Loucy (cell line): Measurements from ENCODE around the gene SDK1.

Source experiments
- H2AFZ ChIP-seq: fragments of 200-600 bp; sonication (generic); 2 replicates; pipeline ENCODE4 v1.6.0; 2016; ENCODE audit warnings: antibody characterized with exemption, mild to moderate bottlenecking, low read length, moderate library complexity
- H3F3A ChIP-seq: fragments of 200-600 bp; 2 replicates; pipeline ENCODE4 v1.6.0; 2016; ENCODE audit warnings: antibody characterized with exemption, low read depth, mild to moderate bottlenecking
- H3K27me3 ChIP-seq: fragments of 200-600 bp; sonication (generic); 2 replicates; pipeline ENCODE4 v1.6.1; 2014; ENCODE audit warnings: low read length, mild to moderate bottlenecking; ENCODE audit not compliant: insufficient read depth, poor library complexity, severe bottlenecking
- H3K36me3 ChIP-seq: fragments of 200-600 bp; sonication (generic); 2 replicates; pipeline ENCODE4 v1.6.1; 2016; ENCODE audit warnings: low read length; ENCODE audit not compliant: insufficient read depth
- H3K4me1 ChIP-seq: fragments of 200-600 bp; sonication (generic); 2 replicates; pipeline ENCODE4 v1.5.1; 2014; ENCODE audit warnings: low read length, mild to moderate bottlenecking; ENCODE audit not compliant: insufficient read depth, poor library complexity, severe bottlenecking
- H3K4me2 ChIP-seq: fragments of 200-600 bp; sonication (generic); 2 replicates; pipeline ENCODE4 v1.6.0; 2014; ENCODE audit warnings: antibody characterized with exemption, low read length, low read depth, mild to moderate bottlenecking; ENCODE audit not compliant: poor library complexity, severe bottlenecking
- H3K4me3 ChIP-seq: fragments of 200-600 bp; sonication (generic); 2 replicates; pipeline ENCODE4 v1.5.1; 2014; ENCODE audit warnings: low read length, mild to moderate bottlenecking, mixed read lengths; ENCODE audit not compliant: poor library complexity, severe bottlenecking
- H3K79me2 ChIP-seq: fragments of 200-600 bp; sonication (generic); 2 replicates; pipeline ENCODE4 v1.6.1; 2014; ENCODE audit warnings: low read length; ENCODE audit not compliant: insufficient read depth
- H3K9ac ChIP-seq: fragments of 200-600 bp; sonication (generic); 2 replicates; pipeline ENCODE4 v1.6.0; 2014; ENCODE audit warnings: mild to moderate bottlenecking, low read depth, low read length, moderate library complexity; ENCODE audit not compliant: poor library complexity, severe bottlenecking
- H3K9me2 ChIP-seq: fragments of 200-600 bp; sonication (generic); replicated peaks from 2 replicates; pipeline ENCODE4 v1.6.1; 2016; ENCODE audit warnings: low read depth, low read length, mixed read lengths
- H3K9me3 ChIP-seq: fragments of 200-600 bp; sonication (generic); 2 replicates; pipeline ENCODE4 v1.6.1; 2014; ENCODE audit warnings: mild to moderate bottlenecking, antibody characterized with exemption, low read length, low read depth; ENCODE audit not compliant: insufficient read depth
- H4K20me1 ChIP-seq: fragments of 200-600 bp; sonication (generic); 2 replicates; pipeline ENCODE4 v1.6.0; 2014; ENCODE audit warnings: antibody characterized with exemption, low read length, mild to moderate bottlenecking; ENCODE audit not compliant: insufficient read depth, poor library complexity, severe bottlenecking
- EZH2phosphoT487 ChIP-seq: fragments of 200-600 bp; IDR thresholded peaks from 2 replicates; pipeline ENCODE4 v1.6.1; 2018; ENCODE audit warnings: antibody characterized with exemption, mild to moderate bottlenecking, moderate library complexity, borderline replicate concordance
- TF ChIP-seq, protein P1 (sequence below): fragments of 200-600 bp; sonication (generic); conservative IDR thresholded peaks from 2 replicates; pipeline ENCODE4 v1.5.1; 2014; ENCODE audit warnings: mild to moderate bottlenecking, antibody characterized with exemption, low read length

SDK1 gene

DNA sequence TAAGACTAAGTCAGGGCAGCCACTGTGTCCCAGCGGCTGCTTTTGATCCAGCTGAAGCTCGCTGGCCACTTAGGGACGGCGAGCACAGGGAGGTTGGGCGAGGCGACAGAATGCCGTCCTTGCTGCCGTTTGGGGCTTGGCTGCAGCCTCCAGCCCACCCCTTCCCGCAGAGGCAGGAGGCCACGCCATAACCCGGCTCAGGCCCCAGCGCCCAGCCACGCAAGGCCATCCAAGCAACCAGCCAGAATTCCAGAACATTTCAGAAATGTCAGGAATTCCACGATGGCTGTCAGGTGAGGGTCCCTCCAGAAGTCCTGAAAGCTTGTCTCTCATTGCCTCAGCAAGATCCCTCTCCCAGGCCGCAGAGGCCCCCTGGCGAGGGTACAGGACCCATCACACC, 901.9 kb downstream of the SDK1 start:
- Histone ChIP-seq H3K4me1 (no peaks in the 10 kb centered on the region), H2AFZ (no peak overlapping the region), H3K79me2 (no peaks in the 10 kb centered on the region), H3K9ac (no peak overlapping the region), H3K36me3 (no peaks in the 10 kb centered on the region), H3K9me2 (no peaks in the 10 kb centered on the region), H3K4me2 (no peak overlapping the region), H3K4me3 (no peak overlapping the region), H3F3A (no peaks in the 10 kb centered on the region), H4K20me1 (no peaks in the 10 kb centered on the region), H3K9me3 (peaks cover 7% of the 10 kb centered on the region), H3K27me3 (no peaks in the 10 kb centered on the region)
- TF ChIP-seq, protein P1, sequence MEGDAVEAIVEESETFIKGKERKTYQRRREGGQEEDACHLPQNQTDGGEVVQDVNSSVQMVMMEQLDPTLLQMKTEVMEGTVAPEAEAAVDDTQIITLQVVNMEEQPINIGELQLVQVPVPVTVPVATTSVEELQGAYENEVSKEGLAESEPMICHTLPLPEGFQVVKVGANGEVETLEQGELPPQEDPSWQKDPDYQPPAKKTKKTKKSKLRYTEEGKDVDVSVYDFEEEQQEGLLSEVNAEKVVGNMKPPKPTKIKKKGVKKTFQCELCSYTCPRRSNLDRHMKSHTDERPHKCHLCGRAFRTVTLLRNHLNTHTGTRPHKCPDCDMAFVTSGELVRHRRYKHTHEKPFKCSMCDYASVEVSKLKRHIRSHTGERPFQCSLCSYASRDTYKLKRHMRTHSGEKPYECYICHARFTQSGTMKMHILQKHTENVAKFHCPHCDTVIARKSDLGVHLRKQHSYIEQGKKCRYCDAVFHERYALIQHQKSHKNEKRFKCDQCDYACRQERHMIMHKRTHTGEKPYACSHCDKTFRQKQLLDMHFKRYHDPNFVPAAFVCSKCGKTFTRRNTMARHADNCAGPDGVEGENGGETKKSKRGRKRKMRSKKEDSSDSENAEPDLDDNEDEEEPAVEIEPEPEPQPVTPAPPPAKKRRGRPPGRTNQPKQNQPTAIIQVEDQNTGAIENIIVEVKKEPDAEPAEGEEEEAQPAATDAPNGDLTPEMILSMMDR: no peak
- no peak for TF ChIP-seq EZH2phosphoT487

- H3F3A ChIP-seq: no peaks in the 10 kb centered on the region
- no peaks in the 10 kb centered on the region for H4K20me1 ChIP-seq
- H3K36me3 ChIP-seq: no peaks in the 10 kb centered on the region
- H3K27me3 ChIP-seq: no peaks in the 10 kb centered on the region
- H2AFZ ChIP-seq: no peak overlapping the region
- no peaks in the 10 kb centered on the region for H3K4me1 ChIP-seq
- TF ChIP-seq EZH2phosphoT487: no peak
- TF ChIP-seq, protein P1: no peak
- no peaks in the 10 kb centered on the region for H3K79me2 ChIP-seq
- no peak overlapping the region for H3K9ac ChIP-seq
- H3K9me3 ChIP-seq: peaks cover 7% of the 10 kb centered on the region
- H3K4me3 ChIP-seq: no peak overlapping the region
- no peak overlapping the region for H3K4me2 ChIP-seq
- H3K9me2 ChIP-seq: no peaks in the 10 kb centered on the region
Measured at GRCh38 chr7:4203626-4204512, 902.8 kb downstream of the SDK1 start.

- Histone ChIP-seq H3K79me2 (no peaks in the 10 kb centered on the region), H3K9me3 (peaks cover 7% of the 10 kb centered on the region), H3K36me3 (no peaks in the 10 kb centered on the region), H3K9ac (no peak overlapping the region), H3K4me1 (no peaks in the 10 kb centered on the region), H3K4me2 (no peak overlapping the region), H3K4me3 (no peak overlapping the region), H3F3A (no peaks in the 10 kb centered on the region), H3K9me2 (no peaks in the 10 kb centered on the region), H3K27me3 (no peaks in the 10 kb centered on the region), H2AFZ (no peak overlapping the region), H4K20me1 (no peaks in the 10 kb centered on the region)
- TF ChIP-seq, protein P1: no peak
- no peak for TF ChIP-seq EZH2phosphoT487
Measured at GRCh38 chr7:4204513-4205165, 903.6 kb downstream of the SDK1 start.
